DOHH2 (cell line): Measurements from ENCODE around the gene ZBTB7C.

ENCODE experiments used
- H3F3A ChIP-seq: fragments of 200-600 bp; sonication (generic), shearing (Covaris generic); 2 replicates; pipeline ENCODE4 v1.6.0; 2016; ENCODE audit warnings: antibody characterized with exemption, mild to moderate bottlenecking; ENCODE audit not compliant: control insufficient read depth, insufficient read depth
- H3K27ac ChIP-seq: fragments of 200-600 bp; sonication (generic); 2 replicates; pipeline ENCODE4 v1.5.1; 2014; ENCODE audit warnings: low read depth, mild to moderate bottlenecking, low read length, moderate library complexity
- H3K27me3 ChIP-seq: fragments of 200-600 bp; sonication (generic); 2 replicates; pipeline ENCODE4 v1.6.1; 2014; ENCODE audit warnings: mild to moderate bottlenecking, low read length, mixed read lengths; ENCODE audit not compliant: control insufficient read depth
- H3K36me3 ChIP-seq: fragments of 200-600 bp; sonication (generic); 2 replicates; pipeline ENCODE4 v1.6.1; 2014; ENCODE audit warnings: mild to moderate bottlenecking, low read length, moderate library complexity, mixed read lengths; ENCODE audit not compliant: control insufficient read depth
- H3K4me1 ChIP-seq: fragments of 200-600 bp; sonication (generic); 2 replicates; pipeline ENCODE4 v1.6.1; 2014; ENCODE audit warnings: mild to moderate bottlenecking, low read length, mixed read lengths; ENCODE audit not compliant: control insufficient read depth
- H3K4me2 ChIP-seq: fragments of 200-600 bp; sonication (generic); 2 replicates; pipeline ENCODE4 v1.6.0; 2014; ENCODE audit warnings: mild to moderate bottlenecking, low read length, moderate library complexity
- H3K4me3 ChIP-seq: fragments of 200-600 bp; sonication (generic); 2 replicates; pipeline ENCODE4 v1.5.1; 2014; ENCODE audit warnings: mild to moderate bottlenecking, low read length, mixed read lengths
- H3K79me2 ChIP-seq: fragments of 200-600 bp; sonication (generic); 2 replicates; pipeline ENCODE4 v1.6.1; 2014; ENCODE audit warnings: mild to moderate bottlenecking, low read length, mixed read lengths; ENCODE audit not compliant: control insufficient read depth
- H3K9me2 ChIP-seq: fragments of 200-600 bp; sonication (generic); replicated peaks from 2 replicates; pipeline ENCODE4 v1.6.1; 2014; ENCODE audit warnings: mild to moderate bottlenecking, low read length, mixed read lengths; ENCODE audit not compliant: control insufficient read depth
- H3K9me3 ChIP-seq: fragments of 200-600 bp; sonication (generic); 2 replicates; pipeline ENCODE4 v1.6.1; 2014; ENCODE audit warnings: antibody characterized with exemption, low read length, mixed read lengths; ENCODE audit not compliant: control insufficient read depth, insufficient read depth
- H4K20me1 ChIP-seq: fragments of 200-600 bp; sonication (generic); 2 replicates; pipeline ENCODE4 v1.6.0; 2014; ENCODE audit warnings: low read depth, mild to moderate bottlenecking, antibody characterized with exemption, low read length, moderate library complexity; ENCODE audit not compliant: control insufficient read depth, insufficient read depth
- EZH2phosphoT487 ChIP-seq: fragments of 200-600 bp; sonication (generic); IDR thresholded peaks from 2 replicates; pipeline ENCODE4 v1.6.1; 2017; ENCODE audit warnings: borderline replicate concordance, mild to moderate bottlenecking, antibody characterized with exemption, low read length, moderate library complexity, mixed read lengths
- TF ChIP-seq, protein P1 (sequence below): fragments of 200-600 bp; sonication (generic); IDR thresholded peaks from one replicate; pipeline ENCODE4 v1.5.1; 2014; ENCODE audit warnings: antibody characterized with exemption, mild to moderate bottlenecking, low read depth, low read length; ENCODE audit not compliant: poor library complexity, severe bottlenecking

ZBTB7C gene

DNA sequence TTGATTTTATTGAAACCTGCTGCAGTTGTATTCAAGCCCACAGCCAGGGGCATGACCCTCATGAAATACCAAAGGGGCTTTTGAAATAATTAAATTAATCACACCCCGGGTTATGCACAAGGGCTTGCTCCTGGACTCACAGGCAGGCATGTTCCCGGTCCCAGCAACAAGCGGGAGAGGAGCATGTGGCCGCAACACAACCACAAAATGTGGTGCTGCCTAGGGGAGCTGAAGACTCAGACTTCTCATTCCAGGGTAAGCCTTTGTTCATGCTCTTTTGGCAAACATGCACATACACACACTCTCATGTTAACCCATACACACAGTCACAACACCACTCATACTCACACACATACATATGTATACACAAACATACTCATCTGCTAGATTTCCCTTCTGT, 245.1 kb downstream of the ZBTB7C start:
- Histone ChIP-seq H3K9me3 (no peaks in the 10 kb centered on the region), H3K4me1 (no peaks in the 10 kb centered on the region), H3K36me3 (no peaks in the 10 kb centered on the region), H3K27ac (no peak overlapping the region), H3K27me3 (peaks cover 4% of the 10 kb centered on the region; the same call in 1 of the 2 replicates), H3K4me3 (no peak overlapping the region), H3K9me2 (no peaks in the 10 kb centered on the region), H4K20me1 (no peaks in the 10 kb centered on the region), H3F3A (no peaks in the 10 kb centered on the region), H3K4me2 (no peak overlapping the region), H3K79me2 (no peaks in the 10 kb centered on the region)
- TF ChIP-seq EZH2phosphoT487: no peak
- TF ChIP-seq, protein P1, sequence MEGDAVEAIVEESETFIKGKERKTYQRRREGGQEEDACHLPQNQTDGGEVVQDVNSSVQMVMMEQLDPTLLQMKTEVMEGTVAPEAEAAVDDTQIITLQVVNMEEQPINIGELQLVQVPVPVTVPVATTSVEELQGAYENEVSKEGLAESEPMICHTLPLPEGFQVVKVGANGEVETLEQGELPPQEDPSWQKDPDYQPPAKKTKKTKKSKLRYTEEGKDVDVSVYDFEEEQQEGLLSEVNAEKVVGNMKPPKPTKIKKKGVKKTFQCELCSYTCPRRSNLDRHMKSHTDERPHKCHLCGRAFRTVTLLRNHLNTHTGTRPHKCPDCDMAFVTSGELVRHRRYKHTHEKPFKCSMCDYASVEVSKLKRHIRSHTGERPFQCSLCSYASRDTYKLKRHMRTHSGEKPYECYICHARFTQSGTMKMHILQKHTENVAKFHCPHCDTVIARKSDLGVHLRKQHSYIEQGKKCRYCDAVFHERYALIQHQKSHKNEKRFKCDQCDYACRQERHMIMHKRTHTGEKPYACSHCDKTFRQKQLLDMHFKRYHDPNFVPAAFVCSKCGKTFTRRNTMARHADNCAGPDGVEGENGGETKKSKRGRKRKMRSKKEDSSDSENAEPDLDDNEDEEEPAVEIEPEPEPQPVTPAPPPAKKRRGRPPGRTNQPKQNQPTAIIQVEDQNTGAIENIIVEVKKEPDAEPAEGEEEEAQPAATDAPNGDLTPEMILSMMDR: no peak

GRCh38 chr18:48163738-48164115, 245.5 kb downstream of the ZBTB7C start:
- Histone ChIP-seq H3K4me2 (no peak overlapping the region), H3K9me2 (no peaks in the 10 kb centered on the region), H3K27me3 (peaks cover 4% of the 10 kb centered on the region; the same call in 1 of the 2 replicates)

GRCh38 chr18:48162956-48163737, 246.0 kb downstream of the ZBTB7C start:
- H3K36me3 ChIP-seq: no peaks in the 10 kb centered on the region
- H3K9me2 ChIP-seq: no peaks in the 10 kb centered on the region
- H3K27ac ChIP-seq: no peak overlapping the region
- TF ChIP-seq, protein P1: no peak
- TF ChIP-seq EZH2phosphoT487: no peak
- H3K4me2 ChIP-seq: no peak overlapping the region
- no peaks in the 10 kb centered on the region for H3F3A ChIP-seq
- no peaks in the 10 kb centered on the region for H3K9me3 ChIP-seq
- no peak overlapping the region for H3K4me3 ChIP-seq
- peaks cover 4% of the 10 kb centered on the region; the same call in 1 of the 2 replicates for H3K27me3 ChIP-seq
- no peaks in the 10 kb centered on the region for H3K4me1 ChIP-seq
- H3K79me2 ChIP-seq: no peaks in the 10 kb centered on the region
- no peaks in the 10 kb centered on the region for H4K20me1 ChIP-seq

More at GRCh38 chr18:48163738-48164115, 245.5 kb downstream of the ZBTB7C start:
- no peaks in the 10 kb centered on the region for H4K20me1 ChIP-seq
- H3K4me1 ChIP-seq: no peaks in the 10 kb centered on the region
- H3F3A ChIP-seq: no peaks in the 10 kb centered on the region
- H3K79me2 ChIP-seq: no peaks in the 10 kb centered on the region
- H3K27ac ChIP-seq: no peak overlapping the region
- H3K36me3 ChIP-seq: no peaks in the 10 kb centered on the region
- no peak for TF ChIP-seq EZH2phosphoT487
- TF ChIP-seq, protein P1: no peak
- no peak overlapping the region for H3K4me3 ChIP-seq
- no peaks in the 10 kb centered on the region for H3K9me3 ChIP-seq
